Body of pancreas (tissue), 4 donors: ENCODE measurements around the gene COL18A1.

ENCODE experiments used
- CTCF ChIP-seq, 7 experiments: fragments of 450-650 bp in 4 of 7; fragments of 200-600 bp in 3 of 7; sonication (generic) in 3 of 7; IDR thresholded peaks; one replicate each; pipeline ENCODE4 v1.5.1; 2016 to 2019; ENCODE audit warnings: antibody characterized with exemption in 7 of 7
- POLR2A ChIP-seq, 3 donors: fragments of 450-650 bp; IDR thresholded peaks; one replicate each; pipeline ENCODE4 v1.6.1; 2016; ENCODE audit warnings: antibody characterized with exemption in 3 of 3, mild to moderate bottlenecking in 2 of 3

- TF ChIP-seq CTCF (IDR thresholded peaks at IDR 0.05) (no peak), POLR2A (IDR thresholded peaks at IDR 0.05) (peak in 1 of 3 donors; percentile 12)
Observed at GRCh38 chr21:45454926-45455673, 50.1 kb downstream of the COL18A1 start.
